ENCODE data around the gene C2CD5.

GRCh38 chr12:22531205-22531604, 13.1 kb downstream of the C2CD5 start:
- TF ChIP-seq CTCF (IDR thresholded peaks at IDR 0.05 in 8 of 11, conservative IDR thresholded peaks at IDR 0.05 in 3 of 11) (no peak), POLR2A (IDR thresholded peaks at IDR 0.05) (no peak)

Data from spleen (tissue), 7 donors.